PC-3 (cell line): Measurements from ENCODE around the gene DNAJC1. TPM values are rescaled to one million over a fixed set of nuclear protein-coding genes. Genes with fewer than 3 reads are reported as not detected.

Experiments
- ATAC-seq: fragments of 200-7000 bp; cut with Tn5 transposase; 2 replicates; pipeline ENCODE4 v1.9.1; 2020; ENCODE audit warnings: mild to moderate bottlenecking, moderate library complexity
- BruUV-seq: library from RNA; stranded (reverse); fragments of 400-500 nt; replicated peaks from 2 replicates; lab custom pipeline; 2021; lab: Mats Ljungman, UMichigan
- CTCF ChIA-PET: fragments of 300-600 bp; sonication (Branson Sonifier 250); formaldehyde crosslinking; loops from one replicate; lab custom pipeline; 2022; ENCODE audit warnings: antibody characterized with exemption; lab: Charles Lee
- POLR2A ChIA-PET: fragments of 300-600 bp; sonication (Branson Sonifier 250); formaldehyde crosslinking; loops from one replicate; lab custom pipeline; 2022; ENCODE audit warnings: antibody characterized with exemption; ENCODE audit not compliant: unreplicated experiment; lab: Charles Lee
- DNase-seq: peaks from one replicate; pipeline ENCODE4 v3.0.0-alpha.2; 2015
- H2AFZ ChIP-seq: fragments of 300-600 bp; sonication (generic); 2 replicates; pipeline ENCODE4 v1.6.0; 2016; ENCODE audit warnings: antibody characterized with exemption, low read length
- H3F3A ChIP-seq: fragments of 300-600 bp; sonication (generic); one replicate; pipeline ENCODE4 v1.6.0; 2017; ENCODE audit warnings: antibody characterized with exemption, low read length, control low read depth, mild to moderate bottlenecking; ENCODE audit not compliant: unreplicated experiment
- H3K27ac ChIP-seq: fragments of 300-600 bp; sonication (generic); 2 replicates; pipeline ENCODE4 v1.5.1; 2016; ENCODE audit warnings: mild to moderate bottlenecking, low read length
- H3K27me3 ChIP-seq: fragments of 300-600 bp; sonication (generic); 2 replicates; pipeline ENCODE4 v1.6.1; 2016; ENCODE audit warnings: low read length, mixed read lengths
- H3K36me3 ChIP-seq: fragments of 300-600 bp; sonication (generic); 2 replicates; pipeline ENCODE4 v1.6.1; 2016; ENCODE audit warnings: low read depth, mixed run types, low read length, mixed read lengths
- H3K4me1 ChIP-seq: fragments of 300-600 bp; sonication (generic); 2 replicates; pipeline ENCODE4 v1.5.1; 2016; ENCODE audit warnings: low read length; ENCODE audit not compliant: insufficient read depth
- H3K4me2 ChIP-seq: fragments of 300-600 bp; sonication (generic); 2 replicates; pipeline ENCODE4 v1.6.0; 2016; ENCODE audit warnings: low read length
- H3K4me3 ChIP-seq: fragments of 300-600 bp; sonication (generic); 2 replicates; pipeline ENCODE4 v1.5.1; 2016; ENCODE audit warnings: mild to moderate bottlenecking, low read length, mixed read lengths
- H3K79me2 ChIP-seq: fragments of 300-600 bp; sonication (generic); 2 replicates; pipeline ENCODE4 v1.6.1; 2017; ENCODE audit warnings: low read length, mixed read lengths
- H3K9ac ChIP-seq: fragments of 300-600 bp; sonication (generic); 2 replicates; pipeline ENCODE4 v1.6.0; 2016; ENCODE audit warnings: mild to moderate bottlenecking, low read length
- H3K9me2 ChIP-seq: fragments of 300-600 bp; sonication (generic); replicated peaks from 2 replicates; pipeline ENCODE4 v1.6.1; 2016; ENCODE audit warnings: mixed run types, low read length, mixed read lengths
- H3K9me3 ChIP-seq: fragments of 300-600 bp; sonication (generic); 2 replicates; pipeline ENCODE4 v1.6.1; 2016; ENCODE audit warnings: low read length, mixed read lengths
- H4K20me1 ChIP-seq: fragments of 300-600 bp; sonication (generic); 2 replicates; pipeline ENCODE4 v1.6.1; 2016; ENCODE audit warnings: low read length, mixed read lengths
- CTCF ChIP-seq: fragments of 300-600 bp; sonication (generic); conservative IDR thresholded peaks from 2 replicates; pipeline ENCODE4 v1.5.1; 2017; ENCODE audit warnings: antibody characterized with exemption, low read depth, mild to moderate bottlenecking, low read length
- EZH2 ChIP-seq: fragments of 300-600 bp; sonication (generic); IDR thresholded peaks from one replicate; pipeline ENCODE4 v1.6.1; 2017; ENCODE audit warnings: antibody characterized with exemption, mild to moderate bottlenecking, low read length; ENCODE audit not compliant: unreplicated experiment
- EZH2phosphoT487 ChIP-seq: fragments of 300-600 bp; sonication (generic); IDR thresholded peaks from 2 replicates; pipeline ENCODE4 v1.6.1; 2018; ENCODE audit warnings: mild to moderate bottlenecking, antibody characterized with exemption, low read length, borderline replicate concordance
- intact Hi-C: fragments of 100-400 bp; cut with micrococcal nuclease; formaldehyde crosslinking; loops from 2 replicates; pipeline ENCODE4 v1.9.0; 2023
- total RNA-seq: library from RNA; depleted of rRNA; stranded (reverse); fragments of >200 nt; gene quantifications from 2 replicates; pipeline ENCODE4 v1.2.3, GENCODE V29; 2014

DNAJC1 gene
- total RNA-seq, 1 experiment from 2014 or later = 53.4 TPM

- Histone ChIP-seq H3K27me3 (no peaks in the 10 kb centered on the region), H3K4me3 (no peak overlapping the region), H3F3A (no peaks in the 10 kb centered on the region), H2AFZ (no peak overlapping the region), H3K36me3 (no peaks in the 10 kb centered on the region), H3K4me2 (no peak overlapping the region), H3K9me3 (no peaks in the 10 kb centered on the region), H3K4me1 (no peaks in the 10 kb centered on the region), H3K79me2 (no peaks in the 10 kb centered on the region), H3K27ac (no peak overlapping the region), H3K9me2 (no peaks in the 10 kb centered on the region), H3K9ac (no peak overlapping the region), H4K20me1 (no peaks in the 10 kb centered on the region)
- ChIA-PET POLR2A (no interaction called here), CTCF (no interaction called here)
- intact Hi-C loops = no loop called here
- ATAC-seq (no peak), DNase-seq (no peak)
- TF ChIP-seq EZH2 (no peak), CTCF (no peak), EZH2phosphoT487 (no peak)
- BruUV-seq = no TSS peak
Observed at GRCh38 chr10:21769041-21769440, 234.5 kb downstream of the DNAJC1 start.

GRCh38 chr10:21764466-21765189, 238.9 kb downstream of the DNAJC1 start:
- Histone ChIP-seq H3K36me3 (no peaks in the 10 kb centered on the region), H3K4me2 (no peak overlapping the region), H3F3A (no peaks in the 10 kb centered on the region), H4K20me1 (no peaks in the 10 kb centered on the region), H3K9me2 (no peaks in the 10 kb centered on the region), H2AFZ (no peak overlapping the region), H3K79me2 (no peaks in the 10 kb centered on the region), H3K4me1 (no peaks in the 10 kb centered on the region), H3K4me3 (no peak overlapping the region), H3K27ac (no peak overlapping the region), H3K27me3 (no peaks in the 10 kb centered on the region), H3K9me3 (no peaks in the 10 kb centered on the region), H3K9ac (no peak overlapping the region)
- ATAC-seq = no peak
- TF ChIP-seq CTCF = no peak
- no peak for TF ChIP-seq EZH2
- TF ChIP-seq EZH2phosphoT487 = no peak
- ChIA-PET CTCF (no interaction called here), POLR2A (no interaction called here)
- DNase-seq = no peak
- BruUV-seq = no TSS peak
- intact Hi-C loops = no loop called here

- ATAC-seq (no peak), DNase-seq (no peak)
- Histone ChIP-seq H3F3A (no peaks in the 10 kb centered on the region), H3K9me3 (no peaks in the 10 kb centered on the region), H2AFZ (no peak overlapping the region), H3K27ac (no peak overlapping the region), H3K9ac (no peak overlapping the region), H3K36me3 (no peaks in the 10 kb centered on the region), H3K79me2 (no peaks in the 10 kb centered on the region), H3K4me2 (no peak overlapping the region), H4K20me1 (no peaks in the 10 kb centered on the region), H3K27me3 (no peaks in the 10 kb centered on the region), H3K4me1 (no peaks in the 10 kb centered on the region), H3K9me2 (no peaks in the 10 kb centered on the region), H3K4me3 (no peak overlapping the region)
- intact Hi-C loops = no loop called here
- BruUV-seq = no TSS peak
- ChIA-PET POLR2A (no interaction called here), CTCF (no interaction called here)
- TF ChIP-seq EZH2phosphoT487 (no peak), CTCF (no peak), EZH2 (no peak)
Observed at GRCh38 chr10:21760332-21760731, 243.2 kb downstream of the DNAJC1 start.
